ENCODE results near the gene ADAM17. TPM values are rescaled to one million over a fixed set of nuclear protein-coding genes. Genes with fewer than 3 reads are reported as not detected.

ADAM17 gene
- total RNA-seq, 2 donors from 2014 or later: 27.2 to 34.0 TPM

DNA sequence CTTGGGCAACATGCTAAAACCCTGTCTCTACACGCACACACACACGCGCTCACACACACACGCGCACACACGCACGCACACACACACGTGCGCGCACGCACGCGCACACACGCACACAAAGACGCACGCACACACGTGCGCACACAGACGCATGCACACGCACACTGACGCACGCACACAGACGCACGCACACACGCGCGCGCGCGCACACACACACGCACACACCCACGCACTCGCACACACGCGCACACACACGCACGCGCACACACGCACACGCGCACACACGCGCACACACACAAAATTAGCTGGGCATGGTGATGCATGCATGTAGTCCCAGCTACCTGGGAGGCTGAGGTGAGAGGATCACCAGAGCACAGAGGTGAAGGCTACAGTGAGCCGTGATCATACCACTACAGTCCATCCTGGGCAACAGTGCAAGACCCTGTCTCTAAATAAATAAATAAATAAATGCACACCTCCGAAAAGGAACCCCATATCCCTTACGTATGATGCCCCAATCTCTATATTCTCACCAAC, 89.4 kb downstream of the ADAM17 start:
- Mint-ChIP-seq H3K27ac (peak overlapping the region; percentile 19), H3K4me3 (no peak overlapping the region), H3K4me1 (peaks cover 9% of the 10 kb centered on the region), H3K27me3 (no peaks in the 10 kb centered on the region), H3K36me3 (ENCODE audit: low read depth) (no peaks in the 10 kb centered on the region)
- ATAC-seq: no peak
- no peak for DNase-seq
- no peaks in the 10 kb centered on the region for H3K9me3 ChIP-seq (ENCODE audit: control insufficient read depth, low read length, poor library complexity, severe bottlenecking)

DNA sequence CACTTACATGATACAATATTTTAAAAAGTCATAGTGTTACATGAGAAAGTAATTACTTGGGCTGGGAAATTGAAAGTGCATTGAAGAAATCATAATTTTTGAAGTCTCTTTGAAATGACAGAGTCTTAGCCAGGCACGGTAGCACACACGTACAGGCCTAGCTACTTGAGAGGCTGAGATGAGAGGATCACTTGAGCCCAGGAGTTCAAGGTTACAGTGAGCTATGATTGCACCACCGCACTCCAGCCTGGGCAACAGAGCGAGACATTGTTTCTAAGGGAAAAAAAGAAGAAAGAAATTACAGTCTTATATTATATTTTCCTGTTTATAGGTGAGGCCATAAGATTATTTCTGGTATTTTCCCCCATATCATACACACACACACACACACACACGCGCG, 90.5 kb downstream of the ADAM17 start:
- Mint-ChIP-seq H3K27me3 (no peaks in the 10 kb centered on the region), H3K27ac (no peak overlapping the region), H3K4me1 (peaks cover 9% of the 10 kb centered on the region), H3K4me3 (no peak overlapping the region), H3K36me3 (ENCODE audit: low read depth) (no peaks in the 10 kb centered on the region)
- DNase-seq (no peak), ATAC-seq (no peak)
- no peaks in the 10 kb centered on the region for H3K9me3 ChIP-seq (ENCODE audit: control insufficient read depth, low read length, poor library complexity, severe bottlenecking)

DNA sequence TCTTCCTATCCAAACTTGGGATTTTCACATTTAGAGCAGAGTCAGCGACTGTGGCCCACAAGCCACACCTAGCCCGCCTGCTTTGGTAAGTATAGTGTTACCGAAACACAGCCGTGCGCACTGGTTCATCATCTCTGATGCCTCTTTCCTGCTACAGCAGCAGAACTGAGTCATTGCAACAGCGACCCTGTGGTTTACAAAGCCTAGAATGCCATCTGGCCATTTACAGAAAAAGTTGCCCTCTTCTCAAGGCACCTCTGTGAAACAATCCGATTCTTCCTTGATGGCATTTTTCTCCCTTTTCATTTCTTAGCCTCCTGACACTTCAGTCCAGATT, 92.0 kb downstream of the ADAM17 start:
- Mint-ChIP-seq H3K36me3 (ENCODE audit: low read depth) (peaks cover 2% of the 10 kb centered on the region), H3K4me3 (no peak overlapping the region)
- no peak for DNase-seq

DNA sequence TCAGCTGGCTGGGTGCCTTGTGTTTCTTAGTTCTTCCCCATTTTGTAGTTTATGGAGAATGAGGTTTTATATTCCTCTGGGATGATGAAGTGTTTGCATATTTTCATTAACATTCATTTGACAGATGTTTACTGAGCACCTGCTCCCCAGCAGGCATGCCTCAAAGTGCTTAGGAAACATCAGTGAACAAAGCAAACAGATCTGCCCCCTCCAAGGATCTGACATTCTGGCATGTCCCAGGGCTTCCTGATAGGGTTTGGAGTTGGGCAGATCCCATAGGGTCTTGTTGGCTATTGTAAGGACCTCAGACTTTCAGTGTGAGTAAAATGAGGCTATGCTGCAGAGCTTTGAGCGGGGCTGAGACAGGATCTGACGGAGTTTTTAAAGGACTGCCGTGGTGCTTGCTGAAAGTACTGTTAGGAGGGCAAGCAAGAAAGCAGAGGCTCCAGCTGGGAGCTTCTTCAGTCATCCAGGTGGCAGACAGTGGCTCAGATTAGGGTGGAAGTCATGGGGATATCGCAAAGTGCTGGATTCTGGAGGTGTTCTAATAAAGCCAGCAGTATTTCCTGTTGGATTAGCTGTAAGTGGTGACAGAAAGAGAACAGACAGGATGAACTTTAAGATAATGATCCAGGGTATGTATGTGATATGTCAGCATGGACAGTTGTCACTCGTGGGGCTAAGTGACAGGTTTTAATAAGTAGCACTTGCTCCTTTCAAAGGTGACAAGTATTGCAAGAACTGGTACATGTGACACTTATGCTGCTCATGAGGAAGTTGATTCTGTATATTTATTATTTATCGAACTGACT, 92.5 kb downstream of the ADAM17 start:
- peaks cover 2% of the 10 kb centered on the region for H3K36me3 Mint-ChIP-seq (ENCODE audit: low read depth)
- no peaks in the 10 kb centered on the region for H3K9me3 ChIP-seq (ENCODE audit: control insufficient read depth, low read length, poor library complexity, severe bottlenecking)
- peaks cover 9% of the 10 kb centered on the region for H3K4me1 Mint-ChIP-seq
- H3K4me3 Mint-ChIP-seq: no peak overlapping the region
- DNase-seq: no peak
- H3K27me3 Mint-ChIP-seq: no peaks in the 10 kb centered on the region
- peak overlapping the region; percentile 41 for H3K27ac Mint-ChIP-seq
- ATAC-seq: no peak

More for the DNA sequence above, 92.0 kb downstream of the ADAM17 start:
- Mint-ChIP-seq H3K27me3 (no peaks in the 10 kb centered on the region), H3K27ac (peak overlapping the region; percentile 41), H3K4me1 (peaks cover 9% of the 10 kb centered on the region)
- no peaks in the 10 kb centered on the region for H3K9me3 ChIP-seq (ENCODE audit: control insufficient read depth, low read length, poor library complexity, severe bottlenecking)
- peak; percentile 63 for ATAC-seq

DNA sequence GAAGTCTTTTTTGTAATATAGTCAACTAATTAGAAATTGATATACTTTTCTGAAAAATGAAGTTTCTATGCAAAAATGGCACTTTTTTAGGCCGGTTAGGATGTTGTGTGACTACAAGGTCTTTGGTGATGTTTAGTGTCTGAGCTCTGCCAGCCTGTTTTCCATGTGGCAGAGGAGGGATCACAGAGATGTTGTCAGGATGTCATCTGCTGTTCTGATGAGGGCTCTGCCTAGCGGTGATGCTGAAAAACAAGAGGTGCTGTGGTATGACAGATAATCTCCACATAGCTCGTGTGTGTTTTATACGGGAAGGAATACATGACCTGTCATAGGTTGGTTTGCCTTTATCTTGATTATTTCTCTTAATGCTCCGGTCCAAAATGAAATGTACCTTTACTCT, 93.3 kb downstream of the ADAM17 start:
- no peaks in the 10 kb centered on the region for H3K9me3 ChIP-seq (ENCODE audit: control insufficient read depth, low read length, poor library complexity, severe bottlenecking)
- no peak overlapping the region for H3K27ac Mint-ChIP-seq
- ATAC-seq: no peak
- peaks cover 9% of the 10 kb centered on the region for H3K4me1 Mint-ChIP-seq
- peaks cover 2% of the 10 kb centered on the region for H3K36me3 Mint-ChIP-seq (ENCODE audit: low read depth)
- DNase-seq: no peak
- H3K4me3 Mint-ChIP-seq: no peak overlapping the region
- no peaks in the 10 kb centered on the region for H3K27me3 Mint-ChIP-seq

DNA sequence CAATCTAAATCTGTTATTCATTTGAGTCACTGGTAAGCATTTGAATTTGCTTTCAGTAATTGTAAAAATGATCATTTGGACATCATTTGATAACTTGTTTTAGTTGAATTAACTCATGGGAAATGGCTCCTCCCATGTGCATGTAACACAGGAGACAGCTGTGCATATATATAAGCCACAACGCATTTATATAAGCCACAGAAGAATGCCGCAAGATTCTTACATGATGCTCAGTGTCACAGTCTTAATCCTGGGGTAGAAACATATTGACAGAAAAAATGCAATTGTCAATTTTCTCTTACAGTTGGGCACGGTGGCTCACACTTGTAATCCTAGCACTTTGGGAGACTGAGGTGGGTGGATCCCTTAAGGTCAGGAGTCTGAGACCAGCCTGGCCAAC, 94.6 kb downstream of the ADAM17 start:
- H3K27ac Mint-ChIP-seq: peak overlapping the region; percentile 74
- H3K9me3 ChIP-seq (ENCODE audit: control insufficient read depth, low read length, poor library complexity, severe bottlenecking): no peaks in the 10 kb centered on the region
- DNase-seq (no peak), ATAC-seq (no peak)
- peaks cover 7% of the 10 kb centered on the region for H3K36me3 Mint-ChIP-seq (ENCODE audit: low read depth)
- peaks cover 6% of the 10 kb centered on the region for H3K4me1 Mint-ChIP-seq
- H3K4me3 Mint-ChIP-seq: no peak overlapping the region
- no peaks in the 10 kb centered on the region for H3K27me3 Mint-ChIP-seq

DNA sequence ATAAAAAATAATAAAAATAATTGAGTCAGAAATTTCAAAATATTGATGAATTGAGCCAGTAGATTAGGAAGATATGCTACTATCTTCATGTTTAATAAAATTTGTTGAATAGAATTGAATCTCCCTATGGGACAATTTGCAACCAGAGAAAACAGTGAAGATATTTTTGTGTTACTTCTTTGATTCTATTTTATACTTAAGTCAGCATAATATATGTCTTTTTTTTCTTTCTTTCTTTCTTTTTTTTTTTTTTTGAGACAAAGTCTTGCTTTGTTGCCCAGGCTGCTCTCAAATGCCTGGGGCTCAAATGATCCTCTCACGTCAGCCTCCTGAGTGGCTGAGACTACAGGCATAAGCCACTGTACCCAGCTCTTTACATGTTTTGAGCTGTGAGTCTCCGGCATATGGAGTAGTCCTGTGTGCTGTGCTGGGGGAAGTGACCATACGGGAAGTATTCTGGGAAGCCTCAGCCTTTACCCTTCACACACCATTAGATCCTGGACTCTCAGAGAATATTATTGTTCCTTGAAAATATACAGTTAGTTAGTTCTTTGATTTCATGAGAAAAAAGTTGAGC, 95.1 kb downstream of the ADAM17 start:
- Mint-ChIP-seq H3K36me3 (ENCODE audit: low read depth) (peaks cover 8% of the 10 kb centered on the region), H3K4me1 (peaks cover 6% of the 10 kb centered on the region), H3K27me3 (no peaks in the 10 kb centered on the region), H3K27ac (peak overlapping the region; percentile 74), H3K4me3 (no peak overlapping the region)
- no peaks in the 10 kb centered on the region for H3K9me3 ChIP-seq (ENCODE audit: control insufficient read depth, low read length, poor library complexity, severe bottlenecking)
- DNase-seq (no peak), ATAC-seq (no peak)

DNA sequence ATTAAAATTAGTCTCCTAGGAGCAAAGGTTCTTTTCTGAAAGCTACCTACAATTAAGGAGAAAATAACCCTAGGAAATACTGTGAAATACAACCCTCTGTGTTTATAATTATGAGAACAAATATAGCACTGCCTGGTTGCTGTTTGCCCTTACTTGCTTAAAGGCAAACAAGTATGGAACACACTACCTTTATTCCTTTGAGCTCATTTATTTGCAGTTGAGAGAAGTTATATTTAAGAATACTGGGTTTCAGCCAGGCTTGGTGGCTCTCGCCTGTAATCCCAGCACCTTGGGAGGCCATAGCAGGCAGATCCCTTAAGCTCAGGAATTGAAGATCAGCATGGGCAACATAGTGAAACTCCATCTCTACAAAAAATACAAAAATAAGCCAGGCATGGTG, 104.4 kb downstream of the ADAM17 start:
- Mint-ChIP-seq H3K4me1 (no peaks in the 10 kb centered on the region), H3K27me3 (no peaks in the 10 kb centered on the region), H3K27ac (no peak overlapping the region), H3K4me3 (no peak overlapping the region), H3K36me3 (ENCODE audit: low read depth) (peaks cover 6% of the 10 kb centered on the region)
- no peak for DNase-seq
- no peak for ATAC-seq
- H3K9me3 ChIP-seq (ENCODE audit: control insufficient read depth, low read length, poor library complexity, severe bottlenecking): no peaks in the 10 kb centered on the region

DNA sequence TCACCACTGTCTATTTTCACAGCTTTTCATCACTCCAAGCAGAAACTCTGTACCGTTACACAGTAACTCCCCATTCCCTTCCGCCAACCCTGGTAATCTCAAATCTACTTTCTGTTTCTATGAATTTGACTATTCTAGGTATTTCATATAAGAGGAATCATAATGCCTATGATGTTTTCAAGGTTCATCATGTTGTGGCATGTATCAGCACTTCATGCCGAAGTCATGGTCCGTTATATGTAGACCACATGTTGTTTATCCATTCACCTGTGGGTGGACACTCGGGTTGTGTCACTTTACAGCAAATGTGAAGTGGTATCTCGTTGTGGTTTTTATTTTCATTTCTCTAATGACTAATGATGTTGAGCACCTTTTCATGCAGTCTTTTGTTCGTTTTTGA, 110.5 kb downstream of the ADAM17 start:
- Mint-ChIP-seq H3K36me3 (ENCODE audit: low read depth) (peaks cover 10% of the 10 kb centered on the region), H3K4me3 (peak overlapping the region; percentile 52)

DNA sequence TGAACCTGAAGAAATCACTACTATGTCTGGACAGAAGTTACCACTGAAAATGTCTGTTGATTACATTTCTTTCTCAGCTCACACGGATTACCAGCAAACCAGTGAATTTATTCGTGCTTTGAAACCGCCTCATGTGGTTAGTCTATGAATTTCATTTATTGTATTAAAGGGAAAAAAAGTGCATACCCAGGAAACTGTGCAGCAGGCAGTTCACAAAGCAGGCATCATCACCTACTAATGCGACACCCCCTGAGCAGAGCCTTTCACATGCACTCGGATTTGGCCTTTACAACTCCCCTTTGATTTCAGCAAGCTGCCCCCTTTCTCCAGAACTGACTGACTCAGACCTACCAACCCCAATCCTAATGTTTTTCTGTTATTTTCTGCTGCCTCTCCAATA, 112.1 kb downstream of the ADAM17 start:
- Mint-ChIP-seq H3K4me1 (peaks cover 6% of the 10 kb centered on the region), H3K36me3 (ENCODE audit: low read depth) (peaks cover 6% of the 10 kb centered on the region), H3K27me3 (no peaks in the 10 kb centered on the region), H3K4me3 (no peak overlapping the region), H3K27ac (no peak overlapping the region)
- no peaks in the 10 kb centered on the region for H3K9me3 ChIP-seq (ENCODE audit: control insufficient read depth, low read length, poor library complexity, severe bottlenecking)
- no peak for ATAC-seq
- DNase-seq: no peak

More for the DNA sequence above, 110.5 kb downstream of the ADAM17 start:
- no peaks in the 10 kb centered on the region for H3K9me3 ChIP-seq (ENCODE audit: control insufficient read depth, low read length, poor library complexity, severe bottlenecking)
- Mint-ChIP-seq H3K27ac (peak overlapping the region; percentile 24), H3K4me1 (peaks cover 6% of the 10 kb centered on the region), H3K27me3 (no peaks in the 10 kb centered on the region)
- DNase-seq: no peak
- ATAC-seq: no peak

DNA sequence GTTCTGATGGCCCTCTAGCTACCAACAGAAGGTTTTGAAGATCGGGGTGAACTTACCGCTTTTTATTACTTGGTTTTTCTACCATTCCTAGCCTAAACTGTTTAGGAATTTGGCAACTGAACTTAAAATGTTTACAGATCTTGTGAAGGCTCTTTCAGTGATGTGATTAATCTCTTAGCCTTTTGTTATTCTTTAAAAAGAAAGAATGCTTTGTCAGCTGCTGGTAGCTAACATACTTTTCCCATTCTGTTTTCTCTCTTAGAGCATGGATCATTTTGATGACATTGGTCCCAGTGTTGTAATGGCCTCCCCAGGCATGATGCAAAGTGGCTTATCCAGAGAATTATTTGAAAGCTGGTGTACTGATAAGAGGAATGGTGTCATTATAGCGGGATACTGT, 114.1 kb downstream of the ADAM17 start:
- H3K36me3 Mint-ChIP-seq (ENCODE audit: low read depth): peaks cover 6% of the 10 kb centered on the region
- no peak for ATAC-seq
- H3K4me3 Mint-ChIP-seq: no peak overlapping the region
- H3K4me1 Mint-ChIP-seq: peaks cover 6% of the 10 kb centered on the region
- no peaks in the 10 kb centered on the region for H3K9me3 ChIP-seq (ENCODE audit: control insufficient read depth, low read length, poor library complexity, severe bottlenecking)
- no peak for DNase-seq
- H3K27ac Mint-ChIP-seq: no peak overlapping the region
- no peaks in the 10 kb centered on the region for H3K27me3 Mint-ChIP-seq

DNA sequence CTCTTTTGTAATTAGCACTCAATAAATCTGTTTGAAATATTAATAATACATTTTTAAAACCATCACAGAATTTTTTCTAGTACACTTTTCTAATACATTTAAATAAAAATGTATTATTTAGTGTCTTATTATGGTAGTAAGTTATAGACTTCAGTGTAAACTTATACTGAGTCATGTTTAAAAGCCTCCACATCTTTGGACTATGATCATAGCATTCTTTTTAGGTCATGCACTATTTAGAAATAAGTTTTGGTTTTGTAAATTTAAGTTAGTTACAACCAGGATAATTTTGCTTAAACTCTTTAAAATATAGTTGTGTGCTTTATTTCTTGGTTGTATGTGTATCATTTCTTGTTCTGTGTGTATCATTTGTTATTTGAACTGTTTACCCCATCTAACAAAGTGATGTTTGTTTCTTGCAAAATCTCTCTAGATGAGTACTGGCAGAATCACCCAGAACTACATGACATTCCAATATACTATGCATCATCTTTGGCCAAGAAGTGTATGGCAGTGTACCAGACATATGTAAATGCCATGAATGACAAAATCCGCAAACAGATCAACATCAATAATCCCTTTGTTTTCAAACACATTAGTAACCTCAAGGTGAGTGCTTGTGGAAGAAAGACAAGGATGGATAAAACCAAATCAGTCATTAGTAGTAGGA, 115.4 kb downstream of the ADAM17 start:
- peaks cover 6% of the 10 kb centered on the region for H3K4me1 Mint-ChIP-seq
- H3K27ac Mint-ChIP-seq: no peak overlapping the region
- no peak for DNase-seq
- no peaks in the 10 kb centered on the region for H3K27me3 Mint-ChIP-seq
- H3K36me3 Mint-ChIP-seq (ENCODE audit: low read depth): peaks cover 6% of the 10 kb centered on the region
- no peak for ATAC-seq
- no peaks in the 10 kb centered on the region for H3K9me3 ChIP-seq (ENCODE audit: control insufficient read depth, low read length, poor library complexity, severe bottlenecking)
- H3K4me3 Mint-ChIP-seq: no peak overlapping the region

DNA sequence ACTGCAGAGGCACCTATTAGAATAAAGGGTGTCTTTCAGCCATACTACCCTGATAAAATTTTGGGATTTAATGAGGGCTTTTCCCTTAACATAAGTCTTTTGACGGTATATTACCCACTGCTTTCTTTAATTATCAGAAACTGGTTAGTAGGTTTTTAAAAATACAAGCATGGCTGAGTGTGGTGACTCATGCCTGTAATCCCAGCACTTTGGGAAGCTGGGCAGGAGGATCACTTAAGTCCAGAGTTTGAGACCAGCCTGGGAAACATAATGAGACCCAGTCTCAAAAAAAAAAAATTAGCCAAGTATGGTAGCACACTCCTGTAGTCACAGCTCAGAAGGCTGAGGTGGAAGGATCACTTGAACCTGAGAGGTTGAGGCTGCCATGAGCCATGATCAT, 116.1 kb downstream of the ADAM17 start:
- H3K4me1 Mint-ChIP-seq: peaks cover 3% of the 10 kb centered on the region
- H3K27ac Mint-ChIP-seq: no peak overlapping the region
- DNase-seq (no peak), ATAC-seq (no peak)
- H3K27me3 Mint-ChIP-seq: no peaks in the 10 kb centered on the region
- peaks cover 6% of the 10 kb centered on the region for H3K36me3 Mint-ChIP-seq (ENCODE audit: low read depth)
- no peaks in the 10 kb centered on the region for H3K9me3 ChIP-seq (ENCODE audit: control insufficient read depth, low read length, poor library complexity, severe bottlenecking)
- no peak overlapping the region for H3K4me3 Mint-ChIP-seq
